Activated T-helper 1 cell treated with anti-CD3 and anti-CD28 coated beads, Interleukin-2, amount 50 U/mL, for 16 hours (primary cell): ENCODE results near the gene TNFAIP3.
A peak's percentile ranks its signal among the peaks of the same experiment; 100 is the strongest.

Experiments used
- DNase-seq, 2 donors: peaks; one replicate each; pipeline ENCODE4 v3.0.0-alpha.2; 2020; ENCODE audit warnings: low read depth in 1 of 2, low spot score in 1 of 2

TNFAIP3 gene

DNA sequence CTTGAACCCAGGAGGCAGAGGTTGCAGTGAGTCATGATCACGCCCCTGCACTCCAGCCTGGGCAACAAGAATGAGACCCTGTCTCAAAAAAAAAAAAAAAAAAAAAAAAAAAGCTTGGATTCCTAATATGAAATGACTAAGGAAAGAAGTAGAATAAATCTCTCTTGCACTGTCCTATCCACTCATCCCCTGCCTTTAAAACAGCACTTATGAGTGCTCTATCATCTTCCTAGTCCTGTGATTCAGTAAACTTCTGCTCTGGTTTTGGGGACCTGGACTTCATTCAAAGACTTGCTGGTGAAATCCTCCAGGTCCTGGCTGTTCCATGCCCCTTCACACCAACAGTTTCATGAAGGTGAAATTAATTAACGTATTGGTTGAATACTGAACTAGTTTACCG is 29.6 kb downstream of the TNFAIP3 start:
- no peak for DNase-seq

DNA sequence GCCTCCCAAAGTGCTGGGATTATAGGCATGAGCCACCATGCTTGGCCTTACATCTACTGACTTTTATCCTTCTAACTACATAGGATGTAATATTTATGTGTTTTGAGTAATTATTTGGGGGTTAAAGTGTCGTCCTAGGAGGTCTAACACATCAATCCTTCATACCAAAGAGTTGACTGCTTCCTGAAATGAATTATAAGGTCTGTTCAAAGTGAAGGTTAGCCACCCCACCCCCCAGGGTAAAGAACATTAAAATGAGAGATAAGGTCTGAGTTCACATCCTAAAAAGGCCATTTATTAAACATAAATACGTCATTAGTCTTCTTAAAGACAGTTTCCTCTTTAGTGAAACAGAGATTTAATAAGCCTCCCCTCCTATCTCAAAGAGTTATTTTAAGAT is 33.8 kb downstream of the TNFAIP3 start:
- DNase-seq, result no peak

GRCh38 chr6:137901454-137901853 is 34.4 kb downstream of the TNFAIP3 start:
- DNase-seq, result no peak

- no peak for DNase-seq
Observed at GRCh38 chr6:137902699-137903098, 35.6 kb downstream of the TNFAIP3 start.

GRCh38 chr6:137903274-137903932 is 36.3 kb downstream of the TNFAIP3 start:
- DNase-seq, result no peak

DNA sequence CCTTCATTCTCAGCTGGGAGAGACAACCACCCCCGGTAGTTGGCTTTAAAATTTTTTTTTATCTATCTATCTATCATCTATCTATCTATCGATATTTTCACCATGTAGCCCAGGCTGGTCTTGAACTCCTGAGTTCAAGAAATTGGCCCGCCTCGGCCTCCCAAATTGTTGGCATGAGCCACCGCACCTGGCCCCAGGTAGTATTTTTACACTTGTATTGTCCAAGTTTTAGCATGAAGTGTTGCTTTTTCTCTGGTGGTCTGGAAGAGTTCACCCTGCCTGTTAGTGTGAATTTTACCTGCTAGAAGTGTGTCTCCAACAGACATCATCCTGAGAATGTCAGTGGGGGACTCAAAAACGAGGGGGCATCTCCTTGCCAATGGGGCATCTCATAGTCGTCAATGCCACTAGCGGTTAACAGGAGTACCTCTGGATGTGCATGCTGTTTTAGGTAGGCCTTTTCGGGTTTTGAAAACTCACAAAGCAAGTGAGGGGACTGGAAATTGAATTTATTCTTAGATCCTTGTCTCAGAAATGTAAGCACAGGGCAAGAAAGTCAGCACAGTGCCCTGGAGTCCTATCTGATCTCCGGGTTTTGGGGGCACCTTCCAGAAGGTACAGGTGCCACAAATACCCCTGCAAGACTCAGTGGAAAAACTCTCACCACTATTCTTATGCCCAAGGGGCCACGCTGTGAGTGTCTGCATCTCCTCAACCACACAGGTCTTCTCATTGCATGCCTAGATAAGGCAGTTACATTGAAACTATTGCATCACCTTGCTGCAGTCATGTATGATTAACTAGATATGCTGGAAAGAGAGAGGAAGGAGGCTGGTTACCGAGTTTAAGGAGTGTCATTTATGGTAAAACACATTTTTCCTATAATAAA is 37.1 kb downstream of the TNFAIP3 start:
- DNase-seq, result no peak

GRCh38 chr6:137904822-137905617 is 38.0 kb downstream of the TNFAIP3 start:
- DNase-seq, result peak in 1 of 2 donors; percentile 62

DNA sequence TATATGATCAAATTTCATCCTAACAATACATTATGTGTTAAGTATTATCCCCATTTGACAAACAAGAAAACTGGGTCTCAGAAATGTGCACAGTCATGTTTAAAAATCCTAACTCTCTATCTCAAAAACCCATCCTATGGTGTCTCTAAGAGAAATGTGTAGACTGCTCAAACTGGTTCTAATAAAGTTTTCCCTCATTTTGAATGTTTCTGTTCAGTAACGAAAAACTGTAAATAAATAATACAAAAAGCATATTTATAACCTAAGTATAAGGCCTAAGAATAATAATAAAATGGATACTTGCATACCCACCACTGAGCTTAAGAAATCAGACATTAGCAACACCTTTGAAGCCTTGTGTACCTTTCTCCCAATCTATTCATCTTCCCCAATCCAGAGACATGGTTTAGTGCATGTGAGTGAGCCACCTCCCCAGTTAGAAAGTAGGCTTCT is 39.0 kb downstream of the TNFAIP3 start:
- no peak for DNase-seq

DNA sequence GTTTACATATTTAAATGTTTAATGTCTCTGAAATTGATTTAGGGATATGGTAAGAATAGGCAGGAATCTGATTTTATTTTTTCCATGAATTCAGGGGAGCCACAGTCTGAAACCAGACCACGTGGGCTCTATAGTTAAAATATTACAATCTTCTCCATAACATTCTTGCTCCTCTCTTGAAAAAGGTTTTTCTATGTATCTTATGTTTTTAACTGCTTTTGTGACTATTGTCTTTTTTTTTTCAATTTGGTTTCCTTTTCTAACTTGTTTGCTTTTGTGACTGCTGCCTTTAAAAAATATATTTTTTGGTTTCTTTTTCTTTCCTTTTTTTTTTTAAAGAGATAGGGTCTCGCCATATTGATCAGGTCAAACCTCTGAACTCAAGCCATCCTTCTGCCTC is 40.1 kb downstream of the TNFAIP3 start:
- no peak for DNase-seq

DNA sequence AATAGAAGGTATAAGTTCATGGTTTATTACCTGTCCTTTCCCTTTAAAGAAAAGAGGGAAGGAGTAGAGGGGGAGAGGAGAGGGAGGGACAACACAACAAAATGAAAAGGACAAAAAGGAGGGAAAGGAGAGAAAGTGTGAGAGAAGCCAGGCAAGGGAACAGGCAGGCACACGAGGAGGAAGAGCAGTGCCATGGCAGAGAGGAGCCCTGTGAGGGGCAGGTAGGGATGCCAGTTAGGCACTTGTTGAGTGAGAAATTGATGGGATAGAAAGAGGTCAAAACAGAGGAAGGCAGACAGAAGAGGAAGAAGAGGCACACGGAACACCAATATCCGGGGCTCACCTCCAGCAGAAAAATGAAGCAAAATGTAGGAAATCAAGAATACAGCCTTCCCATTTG is 42.5 kb downstream of the TNFAIP3 start:
- DNase-seq, result no peak

- DNase-seq, result no peak
Observed at GRCh38 chr6:137910424-137910834, 43.4 kb downstream of the TNFAIP3 start.

GRCh38 chr6:137910843-137911456 is 43.9 kb downstream of the TNFAIP3 start:
- DNase-seq, result no peak

- no peak for DNase-seq
Observed at GRCh38 chr6:137911675-137912191, 44.7 kb downstream of the TNFAIP3 start.

- no peak for DNase-seq
Observed at GRCh38 chr6:137912813-137913212, 45.8 kb downstream of the TNFAIP3 start.

- no peak for DNase-seq
Observed at GRCh38 chr6:137913434-137913833, 46.4 kb downstream of the TNFAIP3 start.

DNA sequence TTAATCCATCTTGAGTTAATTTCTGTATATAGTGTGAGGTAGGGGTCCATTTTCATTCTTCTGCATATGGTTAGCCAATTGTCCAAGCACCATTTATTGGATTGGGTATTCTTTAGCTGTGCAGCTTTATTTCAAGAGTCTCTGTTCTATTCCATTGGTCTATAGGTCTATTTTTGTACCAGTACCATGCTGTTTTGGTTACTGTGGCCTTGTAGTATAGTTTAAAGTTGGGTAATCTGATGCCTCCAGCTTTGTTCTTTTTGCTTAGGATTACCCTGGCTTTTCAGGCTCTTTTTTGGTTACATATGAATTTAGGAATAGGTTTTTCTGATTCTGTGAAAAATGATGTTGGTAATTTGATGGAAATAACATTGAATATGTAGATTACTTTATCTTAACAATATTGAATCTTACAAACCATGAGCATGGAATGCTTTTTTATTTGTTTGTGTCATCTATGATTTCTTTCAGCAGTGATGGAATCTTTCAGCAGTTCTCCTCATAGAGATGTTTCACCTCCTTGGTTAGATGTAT is 47.0 kb downstream of the TNFAIP3 start:
- DNase-seq, result no peak

- no peak for DNase-seq
Observed at GRCh38 chr6:137914530-137915193, 47.6 kb downstream of the TNFAIP3 start.

GRCh38 chr6:137915790-137916189 is 48.7 kb downstream of the TNFAIP3 start:
- DNase-seq, result no peak

DNA sequence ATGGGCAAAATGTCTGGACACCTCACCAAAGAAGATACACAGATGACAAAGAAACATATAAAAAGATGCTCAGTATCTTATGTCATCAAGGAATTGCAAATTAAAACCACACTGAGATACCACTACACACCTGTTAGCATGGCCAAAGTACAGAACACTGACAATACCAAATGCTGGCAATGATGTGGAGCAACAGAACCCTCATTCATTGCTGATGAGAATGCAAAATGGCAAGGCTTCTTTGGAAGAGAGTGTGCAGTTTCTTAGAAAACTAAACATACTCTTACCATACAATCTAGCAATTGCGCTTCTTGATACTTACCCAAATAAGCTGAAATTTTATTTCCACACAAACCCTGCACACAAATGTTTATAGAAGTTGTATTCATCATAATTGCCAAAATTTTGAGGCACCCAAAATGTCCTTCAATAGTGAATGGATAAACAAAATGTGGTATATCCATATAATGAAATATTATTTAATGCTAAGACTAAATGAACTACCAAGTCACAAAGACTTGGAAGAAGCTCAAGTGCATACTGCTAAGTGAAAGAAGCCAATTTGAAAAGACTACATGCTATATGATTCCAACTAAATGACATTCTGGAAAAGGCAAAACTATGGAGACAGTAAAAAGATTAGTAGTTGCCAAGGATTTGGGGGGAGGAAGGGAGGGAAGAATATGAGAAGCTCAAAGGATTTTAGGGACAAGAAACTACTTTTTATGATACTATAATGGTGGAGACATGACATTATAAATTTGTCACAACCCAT is 50.7 kb downstream of the TNFAIP3 start:
- no peak for DNase-seq

DNA sequence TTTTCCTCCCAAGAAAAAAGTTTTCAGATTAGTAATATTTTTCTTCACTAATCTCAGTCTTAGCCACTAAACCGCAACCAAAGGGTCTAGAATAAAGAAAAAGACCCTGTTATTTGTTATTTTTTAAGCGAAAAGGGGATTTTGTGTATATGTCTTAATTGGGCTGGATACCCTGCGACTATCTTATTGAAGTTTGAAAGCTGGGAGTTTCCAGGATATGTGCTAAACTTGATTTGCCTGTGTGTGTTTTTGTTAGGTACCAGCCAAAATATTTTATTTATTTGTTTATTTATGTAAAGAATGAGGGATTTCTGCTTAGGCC is 52.4 kb downstream of the TNFAIP3 start:
- DNase-seq, result no peak
